Right hindlimb (tissue), 1 donor: Measurements from ENCODE around the gene OPHN1.

Source experiments
- DNase-seq: peaks from one replicate; pipeline ENCODE4 v3.0.0-alpha.2; 2018

The OPHN1 gene

GRCh38 chrX:68433155-68433980 lies at the start of gene OPHN1:
TSS of gene OPHN1 (minus strand) at chrX:68433495. CDS start at chrX:68433020, 475 bp downstream.
- peak; percentile 85 for DNase-seq

- no peak for DNase-seq
Observed at GRCh38 chrX:68480969-68481368, 47.7 kb upstream of the OPHN1 start.

- DNase-seq, result no peak
Observed at GRCh38 chrX:68464796-68465195, 31.5 kb upstream of the OPHN1 start.

- no peak for DNase-seq
Observed at GRCh38 chrX:68463880-68464279, 30.6 kb upstream of the OPHN1 start.

- peak; percentile 20 for DNase-seq
Observed at GRCh38 chrX:68462653-68463052, 29.4 kb upstream of the OPHN1 start.

- DNase-seq, result no peak
Observed at GRCh38 chrX:68462197-68462596, 28.9 kb upstream of the OPHN1 start.

GRCh38 chrX:68461576-68461975 lies 28.3 kb upstream of the OPHN1 start:
- no peak for DNase-seq

- DNase-seq, result no peak
Observed at GRCh38 chrX:68461093-68461492, 27.8 kb upstream of the OPHN1 start.

GRCh38 chrX:68455151-68455510 lies 21.8 kb upstream of the OPHN1 start:
- DNase-seq, result no peak

GRCh38 chrX:68454476-68455150 lies 21.3 kb upstream of the OPHN1 start:
- no peak for DNase-seq

- DNase-seq, result no peak
Observed at GRCh38 chrX:68451720-68452119, 18.4 kb upstream of the OPHN1 start.

GRCh38 chrX:68443155-68443868 lies 10.0 kb upstream of the OPHN1 start:
- no peak for DNase-seq

GRCh38 chrX:68440940-68441339 lies 7.6 kb upstream of the OPHN1 start:
- peak; percentile 86 for DNase-seq

GRCh38 chrX:68440442-68440841 lies 7.1 kb upstream of the OPHN1 start:
- no peak for DNase-seq

GRCh38 chrX:68439341-68439740 lies 6.0 kb upstream of the OPHN1 start:
- no peak for DNase-seq

- no peak for DNase-seq
Observed at GRCh38 chrX:68438575-68438974, 5.3 kb upstream of the OPHN1 start.

- DNase-seq, result no peak
Observed at GRCh38 chrX:68433981-68434299, 645 bp upstream of the OPHN1 start.

GRCh38 chrX:68432648-68433047 lies 647 bp downstream of the OPHN1 start:
- no peak for DNase-seq

- no peak for DNase-seq
Observed at GRCh38 chrX:68431836-68432235, 1.5 kb downstream of the OPHN1 start.

GRCh38 chrX:68429216-68429615 lies 4.1 kb downstream of the OPHN1 start:
- DNase-seq, result no peak

- DNase-seq, result no peak
Observed at GRCh38 chrX:68428431-68428830, 4.9 kb downstream of the OPHN1 start.

GRCh38 chrX:68424719-68425118 lies 8.6 kb downstream of the OPHN1 start:
- no peak for DNase-seq

- DNase-seq, result no peak
Observed at GRCh38 chrX:68422478-68422877, 10.8 kb downstream of the OPHN1 start.

GRCh38 chrX:68421636-68422035 lies 11.7 kb downstream of the OPHN1 start:
- DNase-seq, result no peak
